PC-9 (cell line): Measurements from ENCODE around the gene SPATC1L.

ENCODE experiments used
- CTCF ChIP-seq: fragments of 200-600 bp; sonication (generic); conservative IDR thresholded peaks from 2 replicates; pipeline ENCODE4 v1.6.1; 2017; ENCODE audit warnings: mixed run types, antibody characterized with exemption, mild to moderate bottlenecking, moderate library complexity
- EZH2 ChIP-seq: fragments of 200-600 bp; sonication (generic); IDR thresholded peaks from 2 replicates; pipeline ENCODE4 v1.8.0; 2017; ENCODE audit warnings: antibody characterized with exemption, low read depth

- TF ChIP-seq EZH2 (no peak), CTCF (no peak)
These were observed 28.6 kb upstream of the SPATC1L start for GRCh38 chr21:46212721-46213484.
